Measurements from ENCODE around the gene TMEM11.

GRCh38 chr17:21170809-21171208, 43.2 kb downstream of the TMEM11 start:
- TF ChIP-seq CTCF (IDR thresholded peaks at IDR 0.05) (no peak), EZH2 (IDR thresholded peaks at IDR 0.05; ENCODE audit: borderline replicate concordance, insufficient read depth, low read depth, low read length, poor library complexity, severe bottlenecking) (no peak)
